ENCODE measurements around the gene PHF12.

DNA sequence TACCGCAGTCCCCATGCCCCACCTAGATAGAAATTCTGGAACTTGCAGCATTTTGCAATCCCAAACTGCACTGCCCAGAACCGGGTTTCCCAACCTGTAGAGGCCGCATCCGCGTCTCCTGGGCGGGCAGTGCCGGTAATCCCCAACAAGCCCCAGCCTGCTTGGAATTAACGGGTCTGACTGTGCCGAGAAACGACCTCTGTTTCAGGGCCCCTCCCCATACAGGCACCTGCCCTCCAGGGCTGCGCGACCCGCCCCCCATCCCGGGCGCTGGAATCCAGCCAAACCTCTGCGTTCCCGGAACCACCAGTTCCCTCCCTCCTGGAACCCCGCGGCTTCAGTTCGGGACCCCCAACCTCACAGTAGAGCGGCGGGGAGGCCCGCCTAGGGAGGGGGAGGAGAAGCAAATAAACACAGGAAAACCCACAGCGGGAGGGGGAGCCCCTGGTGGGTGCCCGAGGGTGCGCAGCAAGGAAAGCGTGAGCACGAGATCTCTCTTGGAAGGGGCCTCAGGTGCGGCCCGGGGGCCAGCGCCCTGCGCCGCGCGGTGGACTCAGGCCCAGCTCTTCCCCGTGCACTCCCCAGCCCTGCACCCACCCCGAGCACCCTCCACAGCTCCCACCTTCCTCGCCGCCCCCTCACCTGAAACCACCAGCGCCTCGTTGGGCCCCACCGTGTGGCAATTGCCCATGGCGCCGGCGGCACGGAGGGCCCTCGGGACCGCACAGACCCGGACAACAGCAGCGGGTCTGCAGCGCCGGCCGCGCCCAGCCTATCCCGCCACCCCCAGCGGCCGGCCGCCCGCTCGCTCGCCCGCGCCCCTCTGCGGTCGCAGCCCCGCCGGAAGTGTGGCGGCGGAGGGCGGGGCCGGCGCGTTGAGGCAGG lies 54.2 kb downstream of the PHF12 start, which contains the start of gene FLOT2:
- TF ChIP-seq, protein P1, sequence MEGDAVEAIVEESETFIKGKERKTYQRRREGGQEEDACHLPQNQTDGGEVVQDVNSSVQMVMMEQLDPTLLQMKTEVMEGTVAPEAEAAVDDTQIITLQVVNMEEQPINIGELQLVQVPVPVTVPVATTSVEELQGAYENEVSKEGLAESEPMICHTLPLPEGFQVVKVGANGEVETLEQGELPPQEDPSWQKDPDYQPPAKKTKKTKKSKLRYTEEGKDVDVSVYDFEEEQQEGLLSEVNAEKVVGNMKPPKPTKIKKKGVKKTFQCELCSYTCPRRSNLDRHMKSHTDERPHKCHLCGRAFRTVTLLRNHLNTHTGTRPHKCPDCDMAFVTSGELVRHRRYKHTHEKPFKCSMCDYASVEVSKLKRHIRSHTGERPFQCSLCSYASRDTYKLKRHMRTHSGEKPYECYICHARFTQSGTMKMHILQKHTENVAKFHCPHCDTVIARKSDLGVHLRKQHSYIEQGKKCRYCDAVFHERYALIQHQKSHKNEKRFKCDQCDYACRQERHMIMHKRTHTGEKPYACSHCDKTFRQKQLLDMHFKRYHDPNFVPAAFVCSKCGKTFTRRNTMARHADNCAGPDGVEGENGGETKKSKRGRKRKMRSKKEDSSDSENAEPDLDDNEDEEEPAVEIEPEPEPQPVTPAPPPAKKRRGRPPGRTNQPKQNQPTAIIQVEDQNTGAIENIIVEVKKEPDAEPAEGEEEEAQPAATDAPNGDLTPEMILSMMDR (IDR thresholded peaks at IDR 0.05): peak in 4 of 6 experiments; percentile 19 to 32 (median 21)
- peak in 1 of 2 donors; percentile 51 for TF ChIP-seq POLR2A (IDR thresholded peaks at IDR 0.05)

All from Peyer's patch (tissue), 4 donors.